ENCODE measurements around the gene RBL2. TPM values are rescaled to one million over a fixed set of nuclear protein-coding genes. Genes with fewer than 3 reads are reported as not detected.

Gene RBL2
- total and polyA plus RNA-seq, 9 of the 15 experiments (the other 6 are each of a cell fraction or from before 2014, with no cell fraction given): 7.8 to 76.3 (median 28.5) TPM

GRCh38 chr16:53434377-53435065 is at the start of gene RBL2 (continued):
- TF ChIP-seq CHD7 (IDR thresholded peaks at IDR 0.05; ENCODE audit: low read depth, low read length) (no peak), RBM34 (IDR thresholded peaks at IDR 0.05; ENCODE audit: borderline replicate concordance, insufficient read depth, low read length) (0 out of 2 replicates have a peak, but pooled peaks have one; percentile 55), E4F1 (CRISPR knock-in tag; IDR thresholded peaks at IDR 0.05; ENCODE audit: borderline replicate concordance) (no peak), POLR2H (tag; IDR thresholded peaks at IDR 0.05; ENCODE audit: low read depth) (no peak)
